HEK293 (cell line): Measurements from ENCODE around the gene POC1B.

ENCODE experiments used
- CTCF ChIA-PET: fragments of 350-600 bp; formaldehyde crosslinking; extraction: SDS; loops from one replicate; lab custom pipeline; 2021; ENCODE audit warnings: antibody characterized with exemption; lab: Yijun Ruan, JAX
- POLR2A ChIA-PET: fragments of 300-600 bp; formaldehyde crosslinking; extraction: SDS; loops from one replicate; lab custom pipeline; 2020; ENCODE audit warnings: antibody characterized with exemption, inconsistent platforms; lab: Yijun Ruan, JAX
- H3K27ac ChIP-seq: fragments of 200-500 bp; sonication (Bioruptor generic); 2 replicates; pipeline ENCODE4 v1.5.1; 2014; ENCODE audit warnings: low read depth, low read length, control low read depth, inconsistent platforms; ENCODE audit errors: extremely low read depth
- H3K36me3 ChIP-seq, 2 experiments: fragments of 200-500 bp in 1 of 2; sonication (Bioruptor generic) in 1 of 2; 1 replicate in 1 of 2; 2 replicates in 1 of 2; pipeline ENCODE4 v1.5.1; 2014 to 2017; ENCODE audit warnings: inconsistent platforms in 2 of 2, low read length in 2 of 2; ENCODE audit not compliant: control insufficient read depth in 2 of 2, insufficient read depth in 1 of 2
- H3K4me1 ChIP-seq: fragments of 200-500 bp; sonication (Bioruptor generic); 2 replicates; pipeline ENCODE4 v1.5.1; 2014; ENCODE audit warnings: mild to moderate bottlenecking, low read length, inconsistent platforms; ENCODE audit not compliant: control insufficient read depth, insufficient read depth
- H3K4me3 ChIP-seq: 2 replicates; pipeline ENCODE4 v1.5.1; 2011; ENCODE audit warnings: low read depth, mild to moderate bottlenecking, control low read depth, low read length, moderate library complexity
- H3K9me3 ChIP-seq: fragments of 200-500 bp; sonication (Bioruptor generic); 2 replicates; pipeline ENCODE4 v1.5.1; 2014; ENCODE audit warnings: low read depth, low read length, inconsistent platforms; ENCODE audit not compliant: control insufficient read depth, insufficient read depth
- BCL11B ChIP-seq: fragments of 450-650 bp; formaldehyde crosslinking; IDR thresholded peaks from 2 replicates; pipeline ENCODE4 v1.5.1; 2016; ENCODE audit warnings: low read depth, missing biosample characterization, missing genetic modification characterization
- FEZF1 ChIP-seq: fragments of 450-650 bp; formaldehyde crosslinking; IDR thresholded peaks from 2 replicates; pipeline ENCODE4 v1.5.1; 2016; ENCODE audit warnings: missing biosample characterization, missing genetic modification characterization
- GFI1B ChIP-seq: fragments of 450-650 bp; formaldehyde crosslinking; IDR thresholded peaks from 2 replicates; pipeline ENCODE4 v1.5.1; 2016; ENCODE audit warnings: missing biosample characterization, missing genetic modification characterization
- GLI4 ChIP-seq: fragments of 450-650 bp; formaldehyde crosslinking; IDR thresholded peaks from 2 replicates; pipeline ENCODE4 v1.5.1; 2016; ENCODE audit warnings: missing biosample characterization, missing genetic modification characterization
- HOXA7 ChIP-seq: sonication (generic); formaldehyde crosslinking; IDR thresholded peaks from 2 replicates; pipeline ENCODE4 v1.8.1; 2022; ENCODE audit warnings: missing genetic modification reagents, borderline replicate concordance
- KLF7 ChIP-seq: fragments of 450-650 bp; formaldehyde crosslinking; IDR thresholded peaks from 2 replicates; pipeline ENCODE4 v1.5.1; 2016; ENCODE audit warnings: missing biosample characterization, missing genetic modification characterization, borderline replicate concordance
- MZF1 ChIP-seq: fragments of 450-650 bp; formaldehyde crosslinking; IDR thresholded peaks from 2 replicates; pipeline ENCODE4 v1.5.1; 2017; ENCODE audit warnings: missing biosample characterization, missing genetic modification characterization, borderline replicate concordance
- PRDM2 ChIP-seq: fragments of 450-650 bp; formaldehyde crosslinking; IDR thresholded peaks from 2 replicates; pipeline ENCODE4 v1.5.1; 2016; ENCODE audit warnings: missing biosample characterization, missing genetic modification characterization, borderline replicate concordance
- ZBTB48 ChIP-seq: fragments of 450-650 bp; formaldehyde crosslinking; IDR thresholded peaks from 2 replicates; pipeline ENCODE4 v1.5.1; 2016; ENCODE audit warnings: missing biosample characterization, missing genetic modification characterization
- ZFP69B ChIP-seq: fragments of 450-650 bp; formaldehyde crosslinking; IDR thresholded peaks from 2 replicates; pipeline ENCODE4 v1.5.1; 2016; ENCODE audit warnings: missing biosample characterization, missing genetic modification characterization
- ZNF155 ChIP-seq: fragments of 450-650 bp; formaldehyde crosslinking; IDR thresholded peaks from 2 replicates; pipeline ENCODE4 v1.5.1; 2016; ENCODE audit warnings: missing biosample characterization, missing genetic modification characterization
- ZNF157 ChIP-seq: fragments of 450-650 bp; formaldehyde crosslinking; IDR thresholded peaks from 2 replicates; pipeline ENCODE4 v1.5.1; 2016; ENCODE audit warnings: missing biosample characterization, missing genetic modification characterization
- ZNF280D ChIP-seq: fragments of 450-650 bp; formaldehyde crosslinking; IDR thresholded peaks from 2 replicates; pipeline ENCODE4 v1.5.1; 2016; ENCODE audit warnings: missing biosample characterization, missing genetic modification characterization
- ZNF473 ChIP-seq: fragments of 450-650 bp; formaldehyde crosslinking; IDR thresholded peaks from 2 replicates; pipeline ENCODE4 v1.5.1; 2017; ENCODE audit warnings: missing biosample characterization, missing genetic modification characterization
- ZNF488 ChIP-seq: fragments of 450-650 bp; formaldehyde crosslinking; IDR thresholded peaks from 2 replicates; pipeline ENCODE4 v1.5.1; 2016; ENCODE audit warnings: missing biosample characterization, missing genetic modification characterization
- ZNF561 ChIP-seq: fragments of 450-650 bp; IDR thresholded peaks from 2 replicates; pipeline ENCODE4 v1.5.1; 2018; ENCODE audit warnings: missing biosample characterization, missing genetic modification characterization, borderline replicate concordance
- ZNF621 ChIP-seq: fragments of 450-650 bp; formaldehyde crosslinking; IDR thresholded peaks from 2 replicates; pipeline ENCODE4 v1.5.1; 2017; ENCODE audit warnings: missing biosample characterization, missing genetic modification characterization
- ZNF664 ChIP-seq: fragments of 450-650 bp; formaldehyde crosslinking; IDR thresholded peaks from 2 replicates; pipeline ENCODE4 v1.5.1; 2016; ENCODE audit warnings: missing biosample characterization, missing genetic modification characterization
- ZNF76 ChIP-seq: fragments of 450-650 bp; formaldehyde crosslinking; IDR thresholded peaks from 2 replicates; pipeline ENCODE4; 2016; ENCODE audit warnings: low read depth, missing biosample characterization, missing genetic modification characterization, borderline replicate concordance
- ZSCAN16 ChIP-seq: fragments of 450-650 bp; formaldehyde crosslinking; IDR thresholded peaks from 2 replicates; pipeline ENCODE4 v1.5.1; 2016; ENCODE audit warnings: missing biosample characterization, missing genetic modification characterization
- ZSCAN4 ChIP-seq: fragments of 450-650 bp; formaldehyde crosslinking; IDR thresholded peaks from 2 replicates; pipeline ENCODE4 v1.5.1; 2017; ENCODE audit warnings: missing biosample characterization, missing genetic modification characterization
- ZSCAN5A ChIP-seq: fragments of 450-650 bp; formaldehyde crosslinking; IDR thresholded peaks from 2 replicates; pipeline ENCODE4 v1.5.1; 2016; ENCODE audit warnings: missing biosample characterization, missing genetic modification characterization

The POC1B gene

GRCh38 chr12:89418228-89418910 lies 107.5 kb downstream of the POC1B start:
- ChIA-PET POLR2A (no interaction called here), CTCF (no interaction called here)
- Histone ChIP-seq H3K9me3 (no peaks in the 10 kb centered on the region), H3K36me3 (no peaks in the 10 kb centered on the region), H3K27ac (no peak overlapping the region), H3K4me3 (no peak overlapping the region), H3K4me1 (no peaks in the 10 kb centered on the region)
- TF ChIP-seq ZBTB48 (tag by site-specific recombination) (no peak), HOXA7 (CRISPR knock-in tag) (no peak), ZNF280D (tag by site-specific recombination) (no peak), BCL11B (no peak), GLI4 (no peak), MZF1 (0 out of 2 replicates have a peak, but pooled peaks have one; percentile 29), ZNF155 (tag by site-specific recombination) (no peak), ZNF76 (tag by site-specific recombination) (no peak), GFI1B (tag by site-specific recombination) (no peak)

- ChIA-PET POLR2A (no interaction called here), CTCF (no interaction called here)
- Histone ChIP-seq H3K4me3 (no peak overlapping the region), H3K4me1 (no peaks in the 10 kb centered on the region), H3K27ac (no peak overlapping the region), H3K9me3 (no peaks in the 10 kb centered on the region), H3K36me3 (no peaks in the 10 kb centered on the region)
- TF ChIP-seq ZNF621: no peak
- no peak for TF ChIP-seq FEZF1 (tag by site-specific recombination)
- no peak for TF ChIP-seq KLF7
- no peak for TF ChIP-seq ZFP69B (tag by site-specific recombination)
- TF ChIP-seq ZSCAN5A: no peak
- TF ChIP-seq ZNF473: no peak
- TF ChIP-seq ZSCAN16 (tag by site-specific recombination): no peak
- TF ChIP-seq PRDM2: no peak
- no peak for TF ChIP-seq ZSCAN4
- TF ChIP-seq ZNF157 (tag by site-specific recombination): no peak
- TF ChIP-seq ZNF488 (tag by site-specific recombination): no peak
- TF ChIP-seq ZNF664 (tag by site-specific recombination): no peak
- no peak for TF ChIP-seq ZNF561 (tag by site-specific recombination)
Measured at GRCh38 chr12:89417246-89417977, 108.4 kb downstream of the POC1B start.
